IMR-90 (cell line): ENCODE measurements around the gene NPBWR2. TPM values are rescaled to one million over a fixed set of nuclear protein-coding genes. Genes with fewer than 3 reads are reported as not detected.

Experiments
- ATAC-seq: fragments of 200-7000 bp; cut with Tn5 transposase; 2 replicates; pipeline ENCODE4 v1.9.1; 2020; ENCODE audit warnings: low read depth, mild to moderate bottlenecking, moderate library complexity
- BruUV-seq: library from RNA; stranded (reverse); fragments of 400-500 nt; replicated peaks from 2 replicates; lab custom pipeline; 2021; lab: Mats Ljungman, UMichigan
- CTCF ChIA-PET: fragments of 300-600 bp; formaldehyde crosslinking; extraction: SDS; loops from one replicate; lab custom pipeline; 2021; ENCODE audit warnings: antibody characterized with exemption; lab: Yijun Ruan, JAX
- POLR2A ChIA-PET: fragments of 300-600 bp; sonication (Branson Sonifier 250); formaldehyde crosslinking; loops from one replicate; lab custom pipeline; 2022; ENCODE audit warnings: antibody characterized with exemption; ENCODE audit not compliant: unreplicated experiment; lab: Charles Lee
- DNase-seq: peaks from one replicate; pipeline ENCODE4 v3.0.0; 2013
- H2AFZ ChIP-seq: replicated peaks from 2 replicates; pipeline ENCODE3; 2013; ENCODE audit warnings: low read length, mild to moderate bottlenecking; ENCODE audit not compliant: poor library complexity
- H2AK5ac ChIP-seq: 2 replicates; pipeline ENCODE4 v1.6.1; 2013; ENCODE audit warnings: low read depth, low read length, inconsistent platforms
- H2AK9ac ChIP-seq: replicated peaks from 2 replicates; pipeline ENCODE3; 2013; ENCODE audit warnings: mild to moderate bottlenecking, low read depth, low read length, moderate library complexity; ENCODE audit not compliant: poor library complexity
- H2BK120ac ChIP-seq: 2 replicates; pipeline ENCODE4 v1.6.1; 2013; ENCODE audit warnings: low read depth, low read length, inconsistent platforms
- H2BK15ac ChIP-seq: 3 replicates; pipeline ENCODE4 v1.6.1; 2013; ENCODE audit warnings: low read depth, low read length, inconsistent platforms
- H2BK20ac ChIP-seq: 2 replicates; pipeline ENCODE4 v1.6.1; 2013; ENCODE audit warnings: low read depth, mild to moderate bottlenecking, inconsistent platforms, low read length, moderate library complexity
- H2BK5ac ChIP-seq: 2 replicates; pipeline ENCODE4 v1.6.1; 2013; ENCODE audit warnings: mild to moderate bottlenecking, low read depth, low read length, inconsistent platforms; ENCODE audit not compliant: poor library complexity, severe bottlenecking
- H3K14ac ChIP-seq: replicated peaks from 2 replicates; pipeline ENCODE4 v1.6.1; 2013; ENCODE audit warnings: low read depth, low read length, inconsistent platforms
- H3K18ac ChIP-seq: 2 replicates; pipeline ENCODE4 v1.6.1; 2013; ENCODE audit warnings: low read depth, low read length, control low read depth
- H3K23ac ChIP-seq: 2 replicates; pipeline ENCODE4 v1.6.1; 2013; ENCODE audit warnings: low read depth, low read length, inconsistent platforms
- H3K27ac ChIP-seq: 2 replicates; pipeline ENCODE4 v1.5.1; 2013; ENCODE audit warnings: mild to moderate bottlenecking, control low read depth, low read length; ENCODE audit not compliant: insufficient read depth
- H3K27me3 ChIP-seq: 2 replicates; pipeline ENCODE4 v1.6.1; 2013; ENCODE audit warnings: low read length; ENCODE audit not compliant: control insufficient read depth, insufficient read depth
- H3K36me3 ChIP-seq: 2 replicates; pipeline ENCODE4 v1.6.1; 2013; ENCODE audit warnings: low read length, mixed read lengths; ENCODE audit not compliant: control insufficient read depth, insufficient read depth
- H3K4ac ChIP-seq: 2 replicates; pipeline ENCODE4 v1.6.1; 2013; ENCODE audit warnings: low read depth, low read length, inconsistent platforms
- H3K4me1 ChIP-seq: 2 replicates; pipeline ENCODE4 v1.6.1; 2013; ENCODE audit warnings: low read length, mixed read lengths; ENCODE audit not compliant: control insufficient read depth, insufficient read depth
- H3K4me2 ChIP-seq: 2 replicates; pipeline ENCODE4 v1.6.1; 2013; ENCODE audit warnings: low read depth, mild to moderate bottlenecking, control low read depth, low read length, moderate library complexity
- H3K4me3 ChIP-seq: 2 replicates; pipeline ENCODE4 v1.5.1; 2013; ENCODE audit warnings: low read depth, mild to moderate bottlenecking, control low read depth, low read length, moderate library complexity; ENCODE audit not compliant: insufficient read depth
- H3K56ac ChIP-seq: 2 replicates; pipeline ENCODE4 v1.6.1; 2013; ENCODE audit warnings: low read length, inconsistent platforms; ENCODE audit not compliant: insufficient read depth; ENCODE audit errors: extremely low read depth
- H3K79me1 ChIP-seq, 2 experiments: 2 replicates each; pipeline ENCODE4 v1.6.1; 2013; ENCODE audit warnings: low read length in 2 of 2, inconsistent platforms in 1 of 2, low read depth in 1 of 2
- H3K9ac ChIP-seq: 2 replicates; pipeline ENCODE4 v1.6.1; 2013; ENCODE audit warnings: low read depth, low read length, control low read depth
- H3K9me1 ChIP-seq: 2 replicates; pipeline ENCODE4 v1.6.1; 2013; ENCODE audit warnings: low read length, inconsistent platforms; ENCODE audit not compliant: insufficient read depth
- H3K9me3 ChIP-seq: 2 replicates; pipeline ENCODE4 v1.6.1; 2013; ENCODE audit warnings: low read length; ENCODE audit not compliant: control insufficient read depth, insufficient read depth
- H4K20me1 ChIP-seq: 2 replicates; pipeline ENCODE4 v1.6.1; 2013; ENCODE audit warnings: low read length, inconsistent platforms; ENCODE audit not compliant: insufficient read depth
- H4K5ac ChIP-seq: 2 replicates; pipeline ENCODE4 v1.6.1; 2013; ENCODE audit warnings: mild to moderate bottlenecking, low read depth, low read length, control low read depth
- H4K8ac ChIP-seq, 2 experiments: 2 replicates each; pipeline ENCODE4 v1.6.1; 2013; ENCODE audit warnings: low read depth in 2 of 2, low read length in 2 of 2, control low read depth in 1 of 2, inconsistent platforms in 1 of 2
- H4K91ac ChIP-seq: 2 replicates; pipeline ENCODE4 v1.6.1; 2013; ENCODE audit warnings: low read depth, low read length, inconsistent platforms; ENCODE audit not compliant: insufficient read depth
- BHLHE40 ChIP-seq: fragments of 150-350 bp; IDR thresholded peaks from 2 replicates; pipeline ENCODE4 v1.6.1; 2016; ENCODE audit warnings: mild to moderate bottlenecking, low read depth, low read length
- CEBPB ChIP-seq: IDR thresholded peaks from 2 replicates; pipeline ENCODE4 v1.6.1; 2012; ENCODE audit warnings: low read depth, low read length, improper control_type of control experiment
- CHD1 ChIP-seq: IDR thresholded peaks from 2 replicates; pipeline ENCODE4 v1.6.1; 2012; ENCODE audit warnings: low read depth, low read length, improper control_type of control experiment
- FOS ChIP-seq: fragments of 150-350 bp; IDR thresholded peaks from 2 replicates; pipeline ENCODE4 v1.6.1; 2016; ENCODE audit warnings: low read depth, low read length
- MAFK ChIP-seq: IDR thresholded peaks from 2 replicates; pipeline ENCODE4 v1.6.1; 2012; ENCODE audit warnings: low read depth, low read length, improper control_type of control experiment
- MAZ ChIP-seq: IDR thresholded peaks from 2 replicates; pipeline ENCODE4 v1.6.1; 2012; ENCODE audit warnings: low read depth, mild to moderate bottlenecking, low read length, improper control_type of control experiment, moderate library complexity, borderline replicate concordance
- MXI1 ChIP-seq: IDR thresholded peaks from 2 replicates; pipeline ENCODE4 v1.6.1; 2012; ENCODE audit warnings: low read depth, mild to moderate bottlenecking, low read length, moderate library complexity, borderline replicate concordance
- POLR2A ChIP-seq: IDR thresholded peaks from 2 replicates; pipeline ENCODE4 v1.6.1; 2012; ENCODE audit warnings: mild to moderate bottlenecking, low read depth, low read length
- RAD21 ChIP-seq: IDR thresholded peaks from 2 replicates; pipeline ENCODE4 v1.6.1; 2012; ENCODE audit warnings: low read length, improper control_type of control experiment
- RFX5 ChIP-seq: IDR thresholded peaks from 2 replicates; pipeline ENCODE4 v1.8.0; 2012; ENCODE audit warnings: low read depth, mild to moderate bottlenecking, low read length, moderate library complexity
- SMC3 ChIP-seq: fragments of 150-350 bp; IDR thresholded peaks from 2 replicates; pipeline ENCODE4 v1.6.1; 2016; ENCODE audit warnings: low read depth, mild to moderate bottlenecking, antibody characterized with exemption, low read length, moderate library complexity
- WGBS, 2 experiments: methylation state at CpG; one replicate each; pipeline versions ENCODE4 v1.1.5 to v1.1.7; 2013; ENCODE audit warnings: missing lambda C conversion rate in 2 of 2; ENCODE audit not compliant: insufficient read length in 1 of 2; ENCODE audit errors: extremely low coverage in 2 of 2; 5-methylcytosine and 5-hydroxymethylcytosine counted together
- dilution Hi-C: fragments of 300-500 bp; cut with HindIII; formaldehyde crosslinking; loops from one replicate; pipeline ENCODE4 v1.14.3; 2018; ENCODE audit warnings: low sequenced_read_pairs; ENCODE audit not compliant: unreplicated experiment
- in situ Hi-C: fragments of 300-500 bp; cut with MboI; formaldehyde crosslinking; loops from 3 replicates; pipeline ENCODE4 v1.14.3; 2019; ENCODE audit warnings: low sequenced_read_pairs, inconsistent platforms, mixed read lengths
- intact Hi-C: fragments of 100-400 bp; cut with micrococcal nuclease; formaldehyde crosslinking; loops from 2 replicates; pipeline ENCODE4 v1.10.0; 2022
- polyA plus RNA-seq, 3 experiments: library from polyadenylated mRNA; depleted of rRNA; stranded (reverse); fragments of >200 nt; gene quantifications; 2 replicates each; pipeline ENCODE4 v1.2.3, GENCODE V29; 2012; ENCODE audit warnings: low replicate concordance in 1 of 3
- total RNA-seq: library from RNA; depleted of rRNA; stranded (reverse); fragments of >200 nt; gene quantifications from 2 replicates; pipeline ENCODE4 v1.2.3, GENCODE V29; 2012
- TF ChIP-seq, protein P1 (sequence below): conservative IDR thresholded peaks from 2 replicates; pipeline ENCODE4 v1.5.1; 2012; ENCODE audit warnings: mild to moderate bottlenecking, low read depth, low read length, improper control_type of control experiment
- TF ChIP-seq, protein P2 (sequence below): fragments of 150-350 bp; IDR thresholded peaks from 2 replicates; pipeline ENCODE4 v1.6.1; 2016; ENCODE audit warnings: low read depth, mild to moderate bottlenecking, low read length, moderate library complexity, borderline replicate concordance

NPBWR2 gene
- total and polyA plus RNA-seq, 2 of the 4 experiments (the other 2 are of a cell fraction): not detected

DNA sequence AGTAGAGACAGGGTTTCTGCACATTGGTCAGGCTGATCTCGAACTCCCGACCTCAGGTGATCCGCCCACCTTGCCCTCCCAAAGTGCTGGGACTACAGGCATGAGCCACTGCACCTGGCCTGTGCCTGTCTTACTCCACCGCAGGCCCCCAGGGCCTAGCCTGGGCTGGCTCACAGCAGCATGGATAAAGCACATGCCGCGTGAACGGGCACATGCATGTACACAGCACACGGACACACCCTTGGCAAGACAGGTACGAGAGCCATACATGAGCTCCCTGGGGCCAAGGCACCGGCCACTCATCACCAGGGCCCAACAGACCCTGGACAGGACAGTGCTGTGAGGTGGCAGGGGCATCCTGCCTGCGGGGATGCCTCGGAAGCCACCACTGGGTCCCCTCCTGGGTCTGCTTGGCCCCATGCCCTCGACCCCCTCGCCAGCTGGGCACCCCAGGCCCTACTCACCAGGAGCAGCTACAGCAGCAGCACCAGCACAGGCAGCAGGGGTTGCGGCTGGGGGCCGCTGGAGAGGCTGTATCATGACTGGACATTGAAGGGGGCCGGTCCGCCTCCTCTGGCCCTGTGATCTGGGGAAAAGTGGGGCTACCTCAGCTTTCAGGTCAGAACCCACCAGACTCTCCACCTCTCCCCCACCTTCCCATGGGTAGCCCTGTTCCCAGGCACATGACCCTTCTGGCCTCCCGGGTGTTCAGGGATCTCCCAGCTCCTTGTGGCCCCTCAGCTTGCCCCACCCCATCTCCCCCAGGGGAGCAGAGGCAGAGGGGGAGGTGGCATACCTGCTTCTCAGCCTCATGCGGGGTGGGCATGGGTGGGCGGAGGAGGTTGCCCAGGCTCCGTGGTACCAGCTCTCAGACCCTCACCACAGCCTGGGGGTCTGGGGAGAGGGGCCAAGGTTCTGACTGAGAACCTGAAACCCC lies 31.0 kb downstream of the NPBWR2 start:
- Histone ChIP-seq H3K4me2 (no peak overlapping the region), H2BK5ac (no peak overlapping the region), H2BK20ac (no peak overlapping the region), H2AK9ac (no peak overlapping the region), H3K4me1 (peaks cover 11% of the 10 kb centered on the region), H3K36me3 (peaks cover 22% of the 10 kb centered on the region; the same call in 1 of the 2 replicates), H3K14ac (no peak overlapping the region), H3K79me1 (peaks cover 6 to 8% of the 10 kb centered on the region in 2 experiments; a peak in 3 of 4 replicates), H2AFZ (no peak overlapping the region), H3K9ac (no peak overlapping the region), H2BK120ac (no peak overlapping the region), H3K27ac (no peak overlapping the region), H4K20me1 (peaks cover 6% of the 10 kb centered on the region), H3K56ac (no peak overlapping the region), H3K4ac (no peak overlapping the region), H4K91ac (no peak overlapping the region), H2BK15ac (no peak overlapping the region), H2AK5ac (no peak overlapping the region), H3K27me3 (peaks cover 2% of the 10 kb centered on the region; the same call in 1 of the 2 replicates), H3K9me3 (no peaks in the 10 kb centered on the region), H3K18ac (no peak overlapping the region), H3K4me3 (no peak overlapping the region), H4K8ac (no peak overlapping the region), H3K9me1 (no peaks in the 10 kb centered on the region), H3K23ac (no peak overlapping the region), H4K5ac (no peak overlapping the region)
- 98% methylated on average over 5 of the region's 22 CpGs; no CpG with 5 or more reads in 1 of the 2 experiments for WGBS, 2 experiments
- DNase-seq (no peak), ATAC-seq (no peak)
- in situ Hi-C loops (no loop called here), dilution Hi-C loops (no loop called here), intact Hi-C loops (no loop called here)
- ChIA-PET POLR2A (no interaction called here), CTCF (no interaction called here)
- no TSS peak for BruUV-seq
- no peak for TF ChIP-seq CHD1
- TF ChIP-seq, protein P1, sequence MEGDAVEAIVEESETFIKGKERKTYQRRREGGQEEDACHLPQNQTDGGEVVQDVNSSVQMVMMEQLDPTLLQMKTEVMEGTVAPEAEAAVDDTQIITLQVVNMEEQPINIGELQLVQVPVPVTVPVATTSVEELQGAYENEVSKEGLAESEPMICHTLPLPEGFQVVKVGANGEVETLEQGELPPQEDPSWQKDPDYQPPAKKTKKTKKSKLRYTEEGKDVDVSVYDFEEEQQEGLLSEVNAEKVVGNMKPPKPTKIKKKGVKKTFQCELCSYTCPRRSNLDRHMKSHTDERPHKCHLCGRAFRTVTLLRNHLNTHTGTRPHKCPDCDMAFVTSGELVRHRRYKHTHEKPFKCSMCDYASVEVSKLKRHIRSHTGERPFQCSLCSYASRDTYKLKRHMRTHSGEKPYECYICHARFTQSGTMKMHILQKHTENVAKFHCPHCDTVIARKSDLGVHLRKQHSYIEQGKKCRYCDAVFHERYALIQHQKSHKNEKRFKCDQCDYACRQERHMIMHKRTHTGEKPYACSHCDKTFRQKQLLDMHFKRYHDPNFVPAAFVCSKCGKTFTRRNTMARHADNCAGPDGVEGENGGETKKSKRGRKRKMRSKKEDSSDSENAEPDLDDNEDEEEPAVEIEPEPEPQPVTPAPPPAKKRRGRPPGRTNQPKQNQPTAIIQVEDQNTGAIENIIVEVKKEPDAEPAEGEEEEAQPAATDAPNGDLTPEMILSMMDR: no peak
- no peak for TF ChIP-seq POLR2A
- TF ChIP-seq, protein P2, sequence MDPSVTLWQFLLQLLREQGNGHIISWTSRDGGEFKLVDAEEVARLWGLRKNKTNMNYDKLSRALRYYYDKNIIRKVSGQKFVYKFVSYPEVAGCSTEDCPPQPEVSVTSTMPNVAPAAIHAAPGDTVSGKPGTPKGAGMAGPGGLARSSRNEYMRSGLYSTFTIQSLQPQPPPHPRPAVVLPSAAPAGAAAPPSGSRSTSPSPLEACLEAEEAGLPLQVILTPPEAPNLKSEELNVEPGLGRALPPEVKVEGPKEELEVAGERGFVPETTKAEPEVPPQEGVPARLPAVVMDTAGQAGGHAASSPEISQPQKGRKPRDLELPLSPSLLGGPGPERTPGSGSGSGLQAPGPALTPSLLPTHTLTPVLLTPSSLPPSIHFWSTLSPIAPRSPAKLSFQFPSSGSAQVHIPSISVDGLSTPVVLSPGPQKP: no peak
- no peak for TF ChIP-seq BHLHE40
- TF ChIP-seq RAD21: no peak
- no peak for TF ChIP-seq MXI1
- no peak for TF ChIP-seq CEBPB
- no peak for TF ChIP-seq MAFK
- TF ChIP-seq MAZ: no peak
- TF ChIP-seq RFX5: no peak
- no peak for TF ChIP-seq SMC3
- TF ChIP-seq FOS: no peak
